Glutamatergic neuron (in vitro differentiated cells): ENCODE measurements around the gene NBPF3. TPM values are rescaled to one million over a fixed set of nuclear protein-coding genes. Genes with fewer than 3 reads are reported as not detected.

Experiments
- DNase-seq: peaks from one replicate; pipeline ENCODE4 v3.0.0; 2022
- H3K27ac Mint-ChIP-seq: one replicate; pipeline ENCODE4 v1.8.0; 2020; ENCODE audit warnings: mild to moderate bottlenecking, mixed read lengths, inconsistent platforms; ENCODE audit not compliant: unreplicated experiment
- H3K27me3 Mint-ChIP-seq: one replicate; pipeline ENCODE4 v1.8.0; 2020; ENCODE audit warnings: mild to moderate bottlenecking, moderate library complexity, mixed read lengths, inconsistent platforms; ENCODE audit not compliant: unreplicated experiment
- H3K36me3 Mint-ChIP-seq: one replicate; pipeline ENCODE4 v1.8.0; 2020; ENCODE audit warnings: mild to moderate bottlenecking, mixed read lengths, inconsistent platforms; ENCODE audit not compliant: unreplicated experiment
- H3K4me1 Mint-ChIP-seq: one replicate; pipeline ENCODE4 v1.8.0; 2020; ENCODE audit warnings: mild to moderate bottlenecking, low read depth, mixed read lengths, inconsistent platforms; ENCODE audit not compliant: unreplicated experiment
- H3K4me3 Mint-ChIP-seq: one replicate; pipeline ENCODE4 v1.8.0; 2020; ENCODE audit warnings: mild to moderate bottlenecking, mixed read lengths, inconsistent platforms; ENCODE audit not compliant: unreplicated experiment
- H3K9me3 Mint-ChIP-seq: one replicate; pipeline ENCODE4 v1.8.0; 2020; ENCODE audit warnings: mild to moderate bottlenecking, moderate library complexity, mixed read lengths, inconsistent platforms; ENCODE audit not compliant: unreplicated experiment
- CTCF ChIP-seq: fragments of 200-600 bp; sonication (generic); IDR thresholded peaks from one replicate; pipeline ENCODE4 v1.5.0; 2021; ENCODE audit not compliant: partially characterized antibody, unreplicated experiment
- total RNA-seq: library from RNA; stranded (reverse); fragmentation: NEBNext Ultra II Directional; extraction: Animal tissue kit (Norgen Biotek cat#: 25700); gene quantifications from one replicate; pipeline ENCODE4 v1.2.1, GENCODE V29; 2021; ENCODE audit not compliant: unreplicated experiment

Gene NBPF3
- total RNA-seq, 1 donor from 2014 or later, result 3.1 TPM

- H3K27ac Mint-ChIP-seq, result no peak overlapping the region
- no peaks in the 10 kb centered on the region for H3K9me3 Mint-ChIP-seq
- H3K4me1 Mint-ChIP-seq, result no peaks in the 10 kb centered on the region
- H3K36me3 Mint-ChIP-seq, result no peaks in the 10 kb centered on the region
- H3K27me3 Mint-ChIP-seq, result peaks cover 6% of the 10 kb centered on the region
- no peak overlapping the region for H3K4me3 Mint-ChIP-seq
- no peak for DNase-seq
- TF ChIP-seq CTCF, result no peak
Observed at GRCh38 chr1:21532496-21532895, 92.6 kb downstream of the NBPF3 start.

GRCh38 chr1:21532992-21533534 lies 93.1 kb downstream of the NBPF3 start:
- no peak overlapping the region for H3K4me3 Mint-ChIP-seq
- DNase-seq, result no peak
- H3K4me1 Mint-ChIP-seq, result peaks cover 4% of the 10 kb centered on the region
- H3K9me3 Mint-ChIP-seq, result no peaks in the 10 kb centered on the region
- H3K27ac Mint-ChIP-seq, result no peak overlapping the region
- H3K36me3 Mint-ChIP-seq, result no peaks in the 10 kb centered on the region
- H3K27me3 Mint-ChIP-seq, result peaks cover 6% of the 10 kb centered on the region
- no peak for TF ChIP-seq CTCF

GRCh38 chr1:21534146-21534545 lies 94.2 kb downstream of the NBPF3 start:
- no peak for DNase-seq
- Mint-ChIP-seq H3K9me3 (no peaks in the 10 kb centered on the region), H3K36me3 (no peaks in the 10 kb centered on the region), H3K27ac (no peak overlapping the region), H3K27me3 (peaks cover 6% of the 10 kb centered on the region), H3K4me1 (peaks cover 14% of the 10 kb centered on the region), H3K4me3 (no peak overlapping the region)
- no peak for TF ChIP-seq CTCF

Other genes with a start within 250 kb of the NBPF3 start
- gene ECE1, start 149.7 kb upstream of the NBPF3 start, total RNA-seq, result 36.1 TPM
- gene ALPL, start 69.3 kb downstream of the NBPF3 start, total RNA-seq, result 10.0 TPM
- gene RAP1GAP, start 229.2 kb downstream of the NBPF3 start, total RNA-seq, result 4.8 TPM